Kidney (tissue), 14 donors: ENCODE results near the gene COA5. TPM values are rescaled to one million over a fixed set of nuclear protein-coding genes. Genes with fewer than 3 reads are reported as not detected.

Source experiments
- DNase-seq, 5 donors: peaks; one replicate each; pipeline ENCODE4 v3.0.0-alpha.2; 2013 to 2020
- FAIRE-seq: peaks from 2 replicates; lab custom pipeline; 2012; peaks lifted over from hg19 to GRCh38; lab: Jason Lieb, UNC
- H3K27ac ChIP-seq, 2 donors: one replicate each; pipeline ENCODE4 v1.7.0; 2013; ENCODE audit warnings: low read depth in 2 of 2, low read length in 2 of 2, inconsistent platforms in 1 of 2
- H3K27me3 ChIP-seq: one replicate; pipeline ENCODE4 v1.7.1; 2013; ENCODE audit warnings: low read length, inconsistent platforms; ENCODE audit not compliant: control insufficient read depth, insufficient read depth
- H3K36me3 ChIP-seq, 3 donors: one replicate each; pipeline versions ENCODE4 v1.7.0 to v1.7.1; 2013; ENCODE audit warnings: low read length in 3 of 3, control low read depth in 1 of 3, inconsistent platforms in 1 of 3; ENCODE audit not compliant: insufficient read depth in 3 of 3, control insufficient read depth in 2 of 3
- H3K4me1 ChIP-seq, 3 donors: one replicate each; pipeline versions ENCODE4 v1.7.0 to v1.7.1; 2013; ENCODE audit warnings: low read length in 3 of 3, inconsistent platforms in 1 of 3, low read depth in 1 of 3; ENCODE audit not compliant: control insufficient read depth in 2 of 3, insufficient read depth in 2 of 3
- H3K4me3 ChIP-seq, 3 donors: one replicate each; pipeline versions ENCODE4 v1.7.0 to v1.8.1; 2013; ENCODE audit warnings: low read length in 3 of 3, control low read depth in 1 of 3, inconsistent platforms in 1 of 3
- H3K9ac ChIP-seq, 3 donors: one replicate each; pipeline versions ENCODE4 v1.7.0 to v1.7.1; 2013; ENCODE audit warnings: low read length in 3 of 3, control low read depth in 1 of 3, inconsistent platforms in 1 of 3
- H3K9me3 ChIP-seq, 3 donors: one replicate each; pipeline versions ENCODE4 v1.7.0 to v1.7.1; 2013; ENCODE audit warnings: low read length in 3 of 3, control low read depth in 1 of 3, inconsistent platforms in 1 of 3; ENCODE audit not compliant: control insufficient read depth in 2 of 3, insufficient read depth in 1 of 3
- CTCF ChIP-seq: IDR thresholded peaks from 3 replicates; pipeline ENCODE4 v1.5.1; 2012; ENCODE audit warnings: mild to moderate bottlenecking, moderate library complexity, borderline replicate concordance; ENCODE audit not compliant: insufficient read depth; ENCODE audit errors: extremely low read depth
- intact Hi-C: fragments of 100-400 bp; cut with DNase I; formaldehyde crosslinking; loops from one replicate; pipeline ENCODE4 v1.11.1; 2022
- polyA plus RNA-seq: library from polyadenylated mRNA; stranded (reverse); fragments of 350-450 nt; fragmentation: Illumina TruSeq; extraction: RNeasy Lipid Tissue Mini Kit (QIAGEN cat#74804); gene quantifications from one replicate; pipeline ENCODE4 v1.2.3, GENCODE V29; 2014; ENCODE audit warnings: low read depth, low replicate concordance; ENCODE audit not compliant: insufficient read depth
- total RNA-seq: library from RNA; stranded (reverse); fragmentation: NEBNext Ultra II Directional; extraction: Animal tissue kit (Norgen Biotek cat#: 25700); gene quantifications from one replicate; pipeline ENCODE4 v1.2.1, GENCODE V29; 2021
- donor health status: control.
- donor health status: control.
- donor health status: control.
- donor health status: control.
- donor health status: control.
- donor health status: DM: yes; HTN: yes; CAD: no.
- donor health status: Normal renal cell carcinoma (clear cell type).

Gene COA5
- total and polyA plus RNA-seq, 2 donors from 2014 or later = 38.0 to 85.8 TPM

GRCh38 chr2:98561018-98561417, 47.3 kb downstream of the COA5 start:
- no peak for FAIRE-seq
- no peaks in the 10 kb centered on the region for H3K27me3 ChIP-seq
- intact Hi-C loops = no loop called here
- H3K27ac ChIP-seq = no peak overlapping the region
- no peaks in the 10 kb centered on the region for H3K9me3 ChIP-seq
- H3K36me3 ChIP-seq = peaks cover 0 to 5% (median 0%) of the 10 kb centered on the region in 3 donors
- TF ChIP-seq CTCF = no peak
- H3K9ac ChIP-seq = no peak overlapping the region
- H3K4me3 ChIP-seq = no peak overlapping the region
- DNase-seq = no peak
- H3K4me1 ChIP-seq = peaks cover 0 to 2% (median 0%) of the 10 kb centered on the region in 3 donors

- Histone ChIP-seq H3K4me1 (peaks cover 0 to 2% (median 0%) of the 10 kb centered on the region in 3 donors), H3K9ac (no peak overlapping the region), H3K36me3 (peaks cover 0 to 9% (median 0%) of the 10 kb centered on the region in 3 donors), H3K27me3 (no peaks in the 10 kb centered on the region), H3K4me3 (no peak overlapping the region), H3K9me3 (no peaks in the 10 kb centered on the region), H3K27ac (no peak overlapping the region)
- FAIRE-seq (no peak), DNase-seq (no peak)
- intact Hi-C loops = no loop called here
- no peak for TF ChIP-seq CTCF
Observed at GRCh38 chr2:98560256-98560771, 48.0 kb downstream of the COA5 start.

GRCh38 chr2:98559581-98559980, 48.7 kb downstream of the COA5 start:
- no peak for TF ChIP-seq CTCF
- Histone ChIP-seq H3K27ac (no peak overlapping the region), H3K9me3 (no peaks in the 10 kb centered on the region), H3K9ac (no peak overlapping the region), H3K4me3 (no peak overlapping the region), H3K4me1 (peaks cover 0 to 2% (median 0%) of the 10 kb centered on the region in 3 donors), H3K36me3 (peaks cover 0 to 8% (median 0%) of the 10 kb centered on the region in 3 donors), H3K27me3 (no peaks in the 10 kb centered on the region)
- intact Hi-C loops = no loop called here
- DNase-seq (no peak), FAIRE-seq (no peak)
